SU-DHL-6 (cell line): ENCODE measurements around the gene INSR.

Source experiments
- H2AFZ ChIP-seq: fragments of 200-600 bp; sonication (generic); 2 replicates; pipeline ENCODE4 v1.6.1; 2014; ENCODE audit warnings: low read depth, mild to moderate bottlenecking, moderate library complexity, mixed read lengths, antibody characterized with exemption, low read length; ENCODE audit not compliant: severe bottlenecking
- H3F3A ChIP-seq: fragments of 200-600 bp; shearing (Covaris generic); 2 replicates; pipeline ENCODE4 v1.6.0; 2016; ENCODE audit warnings: antibody characterized with exemption, mild to moderate bottlenecking; ENCODE audit not compliant: insufficient read depth
- H3K27ac ChIP-seq: fragments of 200-600 bp; sonication (generic); 2 replicates; pipeline ENCODE4 v1.5.1; 2016; ENCODE audit warnings: low read depth, mild to moderate bottlenecking, low read length, moderate library complexity, mixed read lengths
- H3K27me3 ChIP-seq: fragments of 200-600 bp; sonication (generic), shearing (Covaris generic); 2 replicates; pipeline ENCODE4 v1.6.0; 2014; ENCODE audit warnings: mild to moderate bottlenecking, low read length
- H3K36me3 ChIP-seq: fragments of 200-600 bp; sonication (generic); 2 replicates; pipeline ENCODE4 v1.6.1; 2014; ENCODE audit warnings: mild to moderate bottlenecking, low read length, mixed read lengths
- H3K4me2 ChIP-seq: fragments of 300-600, 200-600 bp; shearing (Covaris generic), sonication (generic); 2 replicates; pipeline ENCODE4 v1.6.0; 2014; ENCODE audit warnings: low read length, low read depth, mild to moderate bottlenecking; ENCODE audit not compliant: poor library complexity, severe bottlenecking
- H3K4me3 ChIP-seq: fragments of 200-600 bp; sonication (generic); 2 replicates; pipeline ENCODE4 v1.5.1; 2014; ENCODE audit warnings: antibody characterized with exemption, low read length, mild to moderate bottlenecking, mixed read lengths; ENCODE audit not compliant: insufficient read depth, poor library complexity, severe bottlenecking
- H3K79me2 ChIP-seq: fragments of 200-600 bp; sonication (generic); 2 replicates; pipeline ENCODE4 v1.6.1; 2014; ENCODE audit warnings: mild to moderate bottlenecking, low read length, moderate library complexity; ENCODE audit not compliant: insufficient read depth
- H3K9ac ChIP-seq: fragments of 200-600 bp; sonication (generic); 2 replicates; pipeline ENCODE4 v1.7.0; 2014; ENCODE audit warnings: mild to moderate bottlenecking, low read length
- H3K9me2 ChIP-seq: fragments of 200-600 bp; sonication (generic); replicated peaks from 2 replicates; pipeline ENCODE4 v1.6.1; 2014; ENCODE audit warnings: low read length; ENCODE audit not compliant: insufficient read depth
- H3K9me3 ChIP-seq: fragments of 200-600 bp; sonication (generic); 2 replicates; pipeline ENCODE4 v1.6.1; 2014; ENCODE audit warnings: low read length, mixed read lengths; ENCODE audit not compliant: insufficient read depth
- H4K20me1 ChIP-seq: fragments of 200-600 bp; sonication (generic); 2 replicates; pipeline ENCODE4 v1.6.1; 2014; ENCODE audit warnings: low read depth, mild to moderate bottlenecking, antibody characterized with exemption, low read length, moderate library complexity, mixed read lengths
- CTCF ChIP-seq: fragments of 200-600 bp; sonication (generic); IDR thresholded peaks from one replicate; pipeline ENCODE4 v1.5.1; 2017; ENCODE audit warnings: antibody characterized with exemption, mild to moderate bottlenecking, low read length, moderate library complexity; ENCODE audit not compliant: insufficient read depth, poor library complexity, severe bottlenecking
- EZH2phosphoT487 ChIP-seq: fragments of 200-600 bp; sonication (generic), shearing (Covaris generic); conservative IDR thresholded peaks from 2 replicates; pipeline ENCODE4 v1.6.1; 2018; ENCODE audit warnings: mild to moderate bottlenecking, antibody characterized with exemption, low read length, moderate library complexity, mixed read lengths

The INSR gene

GRCh38 chr19:7115721-7116120 is 178.5 kb downstream of the INSR start:
- H3K9me2 ChIP-seq = no peaks in the 10 kb centered on the region
- H3F3A ChIP-seq = 0 out of 2 replicates have a peak, but pooled peaks cover 4% of the 10 kb centered on the region
- H3K9ac ChIP-seq = no peak overlapping the region
- no peak overlapping the region for H3K4me2 ChIP-seq
- TF ChIP-seq EZH2phosphoT487 = no peak
- H3K27me3 ChIP-seq = no peaks in the 10 kb centered on the region
- H3K4me3 ChIP-seq = no peak overlapping the region
- no peaks in the 10 kb centered on the region for H3K79me2 ChIP-seq
- H3K9me3 ChIP-seq = no peaks in the 10 kb centered on the region
- H2AFZ ChIP-seq = no peak overlapping the region
- H3K36me3 ChIP-seq = peaks cover 13% of the 10 kb centered on the region; the same call in 1 of the 2 replicates
- no peak overlapping the region for H3K27ac ChIP-seq
- no peaks in the 10 kb centered on the region for H4K20me1 ChIP-seq

DNA sequence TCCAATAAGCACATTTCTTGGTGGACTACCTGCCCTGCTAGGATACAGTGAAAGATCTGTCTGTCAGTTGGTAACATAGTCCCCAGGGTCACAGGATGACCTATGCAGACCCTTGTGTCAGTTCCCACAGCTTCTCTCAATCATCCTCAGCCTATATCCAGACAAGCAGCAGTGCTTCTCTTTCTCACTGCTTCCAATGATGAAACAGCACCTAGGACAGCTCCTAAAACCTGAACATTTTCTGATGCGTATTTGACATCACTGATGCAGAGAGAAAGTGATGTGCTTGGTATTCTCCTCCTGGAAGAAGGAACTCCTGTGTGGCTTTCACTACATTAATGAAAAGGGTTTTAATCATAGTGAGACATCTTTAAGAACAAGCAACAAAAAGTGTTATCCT is 181.0 kb downstream of the INSR start:
- no peak overlapping the region for H3K4me3 ChIP-seq

GRCh38 chr19:7112675-7113074 is 181.5 kb downstream of the INSR start:
- Histone ChIP-seq H3K79me2 (no peaks in the 10 kb centered on the region), H3K9me3 (no peaks in the 10 kb centered on the region), H3K4me3 (no peak overlapping the region), H3F3A (0 out of 2 replicates have a peak, but pooled peaks cover 4% of the 10 kb centered on the region), H3K9ac (no peak overlapping the region), H3K4me2 (no peak overlapping the region), H2AFZ (no peak overlapping the region), H3K27me3 (no peaks in the 10 kb centered on the region), H3K9me2 (no peaks in the 10 kb centered on the region), H4K20me1 (no peaks in the 10 kb centered on the region), H3K36me3 (peaks cover 5% of the 10 kb centered on the region; the same call in 1 of the 2 replicates), H3K27ac (no peak overlapping the region)
- no peak for TF ChIP-seq EZH2phosphoT487
- TF ChIP-seq CTCF = no peak

More for the DNA sequence above, 181.0 kb downstream of the INSR start:
- Histone ChIP-seq H3K27ac (no peak overlapping the region), H3K27me3 (no peaks in the 10 kb centered on the region), H2AFZ (no peak overlapping the region), H3F3A (0 out of 2 replicates have a peak, but pooled peaks cover 4% of the 10 kb centered on the region), H3K9ac (no peak overlapping the region), H3K79me2 (no peaks in the 10 kb centered on the region), H3K9me3 (no peaks in the 10 kb centered on the region), H3K9me2 (no peaks in the 10 kb centered on the region), H4K20me1 (no peaks in the 10 kb centered on the region), H3K36me3 (peaks cover 5% of the 10 kb centered on the region; the same call in 1 of the 2 replicates), H3K4me2 (no peak overlapping the region)
- TF ChIP-seq CTCF (no peak), EZH2phosphoT487 (no peak)

DNA sequence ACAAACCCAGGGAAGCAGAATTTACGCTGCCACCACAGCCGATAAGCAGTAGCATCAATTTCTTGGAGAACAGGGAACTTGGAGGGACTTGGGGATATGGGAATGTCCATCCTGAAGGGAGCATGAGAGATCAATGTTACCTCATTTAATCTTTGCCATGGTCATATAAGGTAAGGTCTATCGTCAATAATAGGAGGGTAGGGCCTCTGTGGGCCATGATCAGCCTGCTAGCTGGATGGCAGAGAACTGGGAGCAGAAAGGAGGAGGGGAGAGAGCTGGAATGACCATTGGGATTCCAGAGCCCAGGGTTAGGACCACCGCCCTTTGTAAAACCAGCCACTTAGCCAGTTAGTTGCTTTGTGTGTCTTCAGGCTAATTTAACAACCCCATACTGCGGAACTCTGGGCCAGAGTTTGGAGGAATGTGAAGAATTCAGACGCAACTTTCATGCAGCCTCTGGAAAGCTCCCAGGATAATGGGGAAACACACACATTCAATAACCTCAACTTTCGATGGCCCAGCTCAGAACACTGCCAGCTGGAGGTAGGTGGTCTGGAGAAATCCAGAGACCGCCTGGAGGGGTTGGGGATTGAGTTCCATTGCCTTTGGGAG is 184.4 kb downstream of the INSR start:
- no peaks in the 10 kb centered on the region for H3K9me3 ChIP-seq
- H3K27ac ChIP-seq = no peak overlapping the region
- H2AFZ ChIP-seq = no peak overlapping the region
- H3K79me2 ChIP-seq = no peaks in the 10 kb centered on the region
- TF ChIP-seq CTCF = no peak
- H3K4me2 ChIP-seq = no peak overlapping the region
- no peaks in the 10 kb centered on the region for H3K36me3 ChIP-seq
- H4K20me1 ChIP-seq = no peaks in the 10 kb centered on the region
- H3F3A ChIP-seq = 0 out of 2 replicates have a peak, but pooled peaks cover 4% of the 10 kb centered on the region
- H3K27me3 ChIP-seq = no peaks in the 10 kb centered on the region
- H3K9ac ChIP-seq = no peak overlapping the region
- H3K4me3 ChIP-seq = no peak overlapping the region
- H3K9me2 ChIP-seq = no peaks in the 10 kb centered on the region
